Endothelial cell of umbilical vein (primary cell): Measurements from ENCODE around the gene UIMC1. TPM values are rescaled to one million over a fixed set of nuclear protein-coding genes. Genes with fewer than 3 reads are reported as not detected.

Source experiments
- BruUV-seq: library from RNA; stranded (reverse); fragments of 400-500 nt; replicated peaks from 2 replicates; lab custom pipeline; 2021; lab: Mats Ljungman, UMichigan
- CTCF ChIA-PET: fragments of 300-600, 350-600 bp; sonication (Branson Sonifier 250); formaldehyde crosslinking; loops from one replicate; lab custom pipeline; 2021; ENCODE audit warnings: antibody characterized with exemption, inconsistent platforms; lab: Charles Lee
- POLR2A ChIA-PET: fragments of 300-600, 350-600 bp; sonication (Branson Sonifier 250); formaldehyde crosslinking; loops from one replicate; lab custom pipeline; 2021; ENCODE audit warnings: antibody characterized with exemption, inconsistent platforms; lab: Charles Lee
- DNase-seq: peaks from one replicate; pipeline ENCODE4 v3.0.0-alpha.2; 2011; ENCODE audit warnings: low read depth, low spot score
- FAIRE-seq: peaks from 2 replicates; lab custom pipeline; 2011; peaks lifted over from hg19 to GRCh38; lab: Jason Lieb, UNC
- H2AFZ ChIP-seq: 2 replicates; pipeline ENCODE4 v1.6.0; 2012; ENCODE audit warnings: low read depth, low read length, control low read depth, inconsistent platforms
- H3K27ac ChIP-seq: 2 replicates; pipeline ENCODE4 v1.5.1; 2011; ENCODE audit warnings: low read depth, mild to moderate bottlenecking, control low read depth, low read length, moderate library complexity; ENCODE audit not compliant: insufficient read depth
- H3K27me3 ChIP-seq, 2 experiments: 2 replicates each; pipeline versions ENCODE4 v1.6.0 to v1.6.1; 2011; ENCODE audit warnings: low read length in 2 of 2, mixed read lengths in 1 of 2; ENCODE audit not compliant: control insufficient read depth in 2 of 2, insufficient read depth in 2 of 2
- H3K36me3 ChIP-seq, 2 experiments: 2 replicates in 1 of 2; 3 replicates in 1 of 2; pipeline ENCODE4 v1.5.1; 2011; ENCODE audit warnings: low read length in 2 of 2, mild to moderate bottlenecking in 1 of 2, moderate library complexity in 1 of 2; ENCODE audit not compliant: control insufficient read depth in 2 of 2, insufficient read depth in 2 of 2; ENCODE audit errors: extremely low read depth in 1 of 2
- H3K4me1 ChIP-seq: 3 replicates; pipeline ENCODE4 v1.5.1; 2011; ENCODE audit warnings: mild to moderate bottlenecking, low read length; ENCODE audit not compliant: control insufficient read depth, insufficient read depth; ENCODE audit errors: extremely low read depth
- H3K4me2 ChIP-seq: 2 replicates; pipeline ENCODE4 v1.6.1; 2011; ENCODE audit warnings: low read length, control low read depth, mixed read lengths; ENCODE audit not compliant: insufficient read depth
- H3K4me3 ChIP-seq, 3 experiments: fragments of 200-600 bp in 1 of 3; sonication (generic), shearing (Covaris generic) in 1 of 3; replicated peaks in 1 of 3; 2 replicates each; pipeline ENCODE4 v1.5.1; 2011 to 2016; ENCODE audit warnings: control low read depth in 3 of 3, low read length in 3 of 3, mild to moderate bottlenecking in 2 of 3, inconsistent platforms in 1 of 3, low read depth in 1 of 3, moderate library complexity in 1 of 3; ENCODE audit not compliant: insufficient read depth in 1 of 3
- H3K79me2 ChIP-seq: 2 replicates; pipeline ENCODE4 v1.6.0; 2012; ENCODE audit warnings: low read length, inconsistent platforms; ENCODE audit not compliant: control insufficient read depth, insufficient read depth
- H3K9ac ChIP-seq: replicated peaks from 2 replicates; pipeline ENCODE3; 2011; ENCODE audit warnings: low read length, control low read depth; ENCODE audit not compliant: insufficient read depth; ENCODE audit errors: extremely low read depth
- H3K9me1 ChIP-seq: replicated peaks from 3 replicates; pipeline ENCODE4 v1.6.0; 2011; ENCODE audit warnings: mild to moderate bottlenecking, low read length; ENCODE audit not compliant: control insufficient read depth, insufficient read depth; ENCODE audit errors: extremely low read depth
- H3K9me3 ChIP-seq: replicated peaks from 2 replicates; pipeline ENCODE4 v1.5.1; 2012; ENCODE audit warnings: low read length, inconsistent platforms; ENCODE audit not compliant: control insufficient read depth, insufficient read depth
- H4K20me1 ChIP-seq: replicated peaks from 2 replicates; pipeline ENCODE3; 2011; ENCODE audit warnings: mild to moderate bottlenecking, low read length; ENCODE audit not compliant: control insufficient read depth, insufficient read depth; ENCODE audit errors: extremely low read depth
- EZH2 ChIP-seq: IDR thresholded peaks from 2 replicates; pipeline ENCODE4 v1.6.1; 2012; ENCODE audit warnings: borderline replicate concordance, low read depth, mild to moderate bottlenecking, moderate library complexity, low read length, inconsistent platforms; ENCODE audit not compliant: severe bottlenecking
- FOS ChIP-seq: IDR thresholded peaks from 2 replicates; pipeline ENCODE4 v1.6.1; 2011; ENCODE audit warnings: mild to moderate bottlenecking, low read length, moderate library complexity, borderline replicate concordance; ENCODE audit not compliant: insufficient read depth
- GATA2 ChIP-seq: IDR thresholded peaks from 2 replicates; pipeline ENCODE4 v1.7.0; 2011; ENCODE audit warnings: low read depth, mild to moderate bottlenecking, moderate library complexity, mixed read lengths, low read length; ENCODE audit not compliant: insufficient read length, insufficient read depth
- JUN ChIP-seq: IDR thresholded peaks from 2 replicates; pipeline ENCODE4 v1.6.1; 2011; ENCODE audit warnings: borderline replicate concordance, low read depth; ENCODE audit not compliant: insufficient read length, insufficient read depth
- MAX ChIP-seq: IDR thresholded peaks from 2 replicates; pipeline ENCODE4 v1.6.1; 2011; ENCODE audit not compliant: insufficient read depth, insufficient read length
- MYC ChIP-seq: IDR thresholded peaks from one replicate; pipeline ENCODE4 v1.6.1; 2011; ENCODE audit warnings: mild to moderate bottlenecking, low read depth, low read length
- POLR2A ChIP-seq: IDR thresholded peaks from 2 replicates; pipeline ENCODE4 v1.6.1; 2012; ENCODE audit warnings: low read depth, mild to moderate bottlenecking, control low read depth, low read length
- POLR2AphosphoS5 ChIP-seq: IDR thresholded peaks from 2 replicates; pipeline ENCODE4 v1.6.1; 2012; ENCODE audit warnings: low read depth, mild to moderate bottlenecking, control low read depth, low read length, moderate library complexity; ENCODE audit not compliant: insufficient read depth
- dilution Hi-C: fragments of 300-500 bp; cut with MboI; formaldehyde crosslinking; loops from one replicate; pipeline ENCODE4 v1.15.0; 2019; ENCODE audit warnings: low sequenced_read_pairs; ENCODE audit not compliant: extremely low pct_ligation_motif_present
- intact Hi-C: fragments of 100-400 bp; cut with micrococcal nuclease; formaldehyde crosslinking; loops from one replicate; pipeline ENCODE4 v1.10.0; 2022
- polyA plus RNA-seq, 4 experiments: library from polyadenylated mRNA; depleted of rRNA in 3 of 4; stranded (reverse) in 3 of 4; unstranded in 1 of 4; fragments of >200 nt; gene quantifications; 2 replicates each; pipeline versions ENCODE4 v1.2.1 to v1.2.3, GENCODE V29; 2011 to 2012; ENCODE audit warnings: missing spikeins in 1 of 4
- total RNA-seq: library from RNA; stranded (reverse); gene quantifications from 2 replicates; pipeline ENCODE4 v1.2.3, GENCODE V29; 2021
- TF ChIP-seq, protein P1 (sequence below), 2 donors: IDR thresholded peaks; 1 replicate in 1 of 2; 2 replicates in 1 of 2; pipeline ENCODE4 v1.5.1; 2011; ENCODE audit warnings: low read length in 2 of 2, mild to moderate bottlenecking in 2 of 2, moderate library complexity in 2 of 2, control low read depth in 1 of 2, inconsistent platforms in 1 of 2, low read depth in 1 of 2; ENCODE audit not compliant: insufficient read depth in 1 of 2; ENCODE audit errors: extremely low read depth in 1 of 2

Gene UIMC1
- total and polyA plus RNA-seq, 2 donors (not counting 3 experiments of a cell fraction or from before 2014, with no cell fraction given), result 17.2 to 60.1 TPM

- FAIRE-seq, result no peak
- no peaks in the 10 kb centered on the region for H3K4me1 ChIP-seq
- no peaks in the 10 kb centered on the region for H4K20me1 ChIP-seq
- H3K4me2 ChIP-seq, result no peak overlapping the region
- no peaks in the 10 kb centered on the region for H3K9me1 ChIP-seq
- H3K36me3 ChIP-seq, result no peaks in the 10 kb centered on the region
- ChIA-PET POLR2A (no interaction called here), CTCF (interaction anchor here (1.1 to 3.5 kb wide), 3 partner anchors 19 to 214 kb away, joined by 3 to 12 read pairs (median 3); no protein-coding TSS in a partner anchor)
- TF ChIP-seq, protein P1, sequence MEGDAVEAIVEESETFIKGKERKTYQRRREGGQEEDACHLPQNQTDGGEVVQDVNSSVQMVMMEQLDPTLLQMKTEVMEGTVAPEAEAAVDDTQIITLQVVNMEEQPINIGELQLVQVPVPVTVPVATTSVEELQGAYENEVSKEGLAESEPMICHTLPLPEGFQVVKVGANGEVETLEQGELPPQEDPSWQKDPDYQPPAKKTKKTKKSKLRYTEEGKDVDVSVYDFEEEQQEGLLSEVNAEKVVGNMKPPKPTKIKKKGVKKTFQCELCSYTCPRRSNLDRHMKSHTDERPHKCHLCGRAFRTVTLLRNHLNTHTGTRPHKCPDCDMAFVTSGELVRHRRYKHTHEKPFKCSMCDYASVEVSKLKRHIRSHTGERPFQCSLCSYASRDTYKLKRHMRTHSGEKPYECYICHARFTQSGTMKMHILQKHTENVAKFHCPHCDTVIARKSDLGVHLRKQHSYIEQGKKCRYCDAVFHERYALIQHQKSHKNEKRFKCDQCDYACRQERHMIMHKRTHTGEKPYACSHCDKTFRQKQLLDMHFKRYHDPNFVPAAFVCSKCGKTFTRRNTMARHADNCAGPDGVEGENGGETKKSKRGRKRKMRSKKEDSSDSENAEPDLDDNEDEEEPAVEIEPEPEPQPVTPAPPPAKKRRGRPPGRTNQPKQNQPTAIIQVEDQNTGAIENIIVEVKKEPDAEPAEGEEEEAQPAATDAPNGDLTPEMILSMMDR (IDR thresholded peaks at IDR 0.05; ENCODE audit: extremely low read depth in 1 of 2, insufficient read depth in 1 of 2, low read depth in 1 of 2, low read length in 2 of 2), result no peak
- TF ChIP-seq JUN (no peak), FOS (no peak), POLR2A (no peak), MYC (no peak), EZH2 (no peak), MAX (no peak), POLR2AphosphoS5 (no peak), GATA2 (no peak)
- no peak overlapping the region for H2AFZ ChIP-seq
- no TSS peak for BruUV-seq
- intact Hi-C loops, result no loop called here
- H3K4me3 ChIP-seq, result no peak overlapping the region
- dilution Hi-C loops, result no loop called here
- no peak for DNase-seq
- H3K27ac ChIP-seq, result no peak overlapping the region
- H3K9me3 ChIP-seq, result no peaks in the 10 kb centered on the region
- no peak overlapping the region for H3K9ac ChIP-seq
- H3K27me3 ChIP-seq, result no peaks in the 10 kb centered on the region
- H3K79me2 ChIP-seq, result no peaks in the 10 kb centered on the region
These were observed 132.3 kb downstream of the UIMC1 start for GRCh38 chr5:176874198-176874780.
